ENCODE results near the gene WDR7. TPM values are rescaled to one million over a fixed set of nuclear protein-coding genes. Genes with fewer than 3 reads are reported as not detected.

The WDR7 gene
- total and polyA plus RNA-seq, 7 donors, result 3.7 to 45.3 (median 28.5) TPM

DNA sequence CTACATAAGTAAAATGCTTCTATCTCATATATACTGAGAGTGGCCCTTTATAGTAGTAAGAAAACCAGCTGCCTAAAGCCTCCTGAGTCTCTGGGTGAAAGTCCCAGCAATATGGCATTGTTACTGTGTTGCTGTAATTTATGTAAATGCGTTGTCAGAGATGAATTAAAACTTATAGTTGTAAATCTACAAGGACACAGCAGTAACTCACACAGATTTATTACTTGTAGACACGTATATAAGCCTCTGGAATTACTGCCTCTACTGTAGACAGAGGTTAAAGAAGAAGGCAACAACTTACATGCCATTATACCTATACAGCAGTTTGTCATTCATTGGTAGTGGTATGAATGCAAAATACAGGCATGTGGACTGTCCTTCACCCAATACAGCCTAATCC is 326.6 kb downstream of the WDR7 start:
- H3K36me3 ChIP-seq, result peaks cover 0 to 6% (median 0%) of the 10 kb centered on the region in 4 donors
- H3K27me3 ChIP-seq, result no peaks in the 10 kb centered on the region
- H3K4me1 ChIP-seq, result peaks cover 0 to under 1% (median 0%) of the 10 kb centered on the region in 4 donors
- no peak overlapping the region for H3K4me3 ChIP-seq
- 18 to 60% methylated on average over 2 of the region's 2 CpGs for WGBS, 2 donors
- no peak for DNase-seq
- intact Hi-C loops (cut with DNase I), result no loop called here
- TF ChIP-seq, protein P1, sequence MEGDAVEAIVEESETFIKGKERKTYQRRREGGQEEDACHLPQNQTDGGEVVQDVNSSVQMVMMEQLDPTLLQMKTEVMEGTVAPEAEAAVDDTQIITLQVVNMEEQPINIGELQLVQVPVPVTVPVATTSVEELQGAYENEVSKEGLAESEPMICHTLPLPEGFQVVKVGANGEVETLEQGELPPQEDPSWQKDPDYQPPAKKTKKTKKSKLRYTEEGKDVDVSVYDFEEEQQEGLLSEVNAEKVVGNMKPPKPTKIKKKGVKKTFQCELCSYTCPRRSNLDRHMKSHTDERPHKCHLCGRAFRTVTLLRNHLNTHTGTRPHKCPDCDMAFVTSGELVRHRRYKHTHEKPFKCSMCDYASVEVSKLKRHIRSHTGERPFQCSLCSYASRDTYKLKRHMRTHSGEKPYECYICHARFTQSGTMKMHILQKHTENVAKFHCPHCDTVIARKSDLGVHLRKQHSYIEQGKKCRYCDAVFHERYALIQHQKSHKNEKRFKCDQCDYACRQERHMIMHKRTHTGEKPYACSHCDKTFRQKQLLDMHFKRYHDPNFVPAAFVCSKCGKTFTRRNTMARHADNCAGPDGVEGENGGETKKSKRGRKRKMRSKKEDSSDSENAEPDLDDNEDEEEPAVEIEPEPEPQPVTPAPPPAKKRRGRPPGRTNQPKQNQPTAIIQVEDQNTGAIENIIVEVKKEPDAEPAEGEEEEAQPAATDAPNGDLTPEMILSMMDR (IDR thresholded peaks at IDR 0.05), result no peak
- TF ChIP-seq POLR2A (IDR thresholded peaks at IDR 0.05) (no peak), POLR2AphosphoS5 (IDR thresholded peaks at IDR 0.05) (no peak), EP300 (IDR thresholded peaks at IDR 0.05) (no peak)
- H3K9me3 ChIP-seq, result no peaks in the 10 kb centered on the region
- no peak overlapping the region for H3K27ac ChIP-seq

DNA sequence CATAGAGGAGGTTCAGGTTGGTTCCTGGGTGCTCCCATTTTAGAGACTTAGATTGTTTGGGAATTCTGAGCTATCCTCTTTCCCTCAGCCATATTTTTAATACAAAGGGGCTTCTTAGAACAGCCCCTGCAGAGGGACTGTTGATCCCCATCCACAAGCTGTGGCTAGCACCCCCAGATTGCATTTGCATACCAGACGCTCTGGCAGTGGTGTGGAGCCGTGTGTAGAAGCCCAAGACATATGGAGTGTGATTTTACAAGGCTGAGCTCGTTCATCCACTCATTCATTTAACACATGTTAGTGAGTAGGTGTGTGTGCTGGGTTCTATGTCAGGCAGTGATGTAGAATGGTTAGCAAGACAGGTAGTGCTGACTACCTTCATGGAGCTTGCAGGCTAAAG is 329.0 kb downstream of the WDR7 start:
- TF ChIP-seq POLR2AphosphoS5 (IDR thresholded peaks at IDR 0.05) (no peak), POLR2A (IDR thresholded peaks at IDR 0.05) (no peak), EP300 (IDR thresholded peaks at IDR 0.05) (no peak)
- TF ChIP-seq, protein P1 (IDR thresholded peaks at IDR 0.05), result no peak
- no peak for DNase-seq
- 96 to 97% methylated on average over 3 of the region's 3 CpGs for WGBS, 2 donors
- H3K27ac ChIP-seq, result no peak overlapping the region
- no peaks in the 10 kb centered on the region for H3K27me3 ChIP-seq
- intact Hi-C loops (cut with DNase I), result no loop called here
- H3K36me3 ChIP-seq, result no peaks in the 10 kb centered on the region
- H3K4me1 ChIP-seq, result peaks cover 0 to 4% (median 0%) of the 10 kb centered on the region in 4 donors
- H3K9me3 ChIP-seq, result no peaks in the 10 kb centered on the region
- no peak overlapping the region for H3K4me3 ChIP-seq

DNA sequence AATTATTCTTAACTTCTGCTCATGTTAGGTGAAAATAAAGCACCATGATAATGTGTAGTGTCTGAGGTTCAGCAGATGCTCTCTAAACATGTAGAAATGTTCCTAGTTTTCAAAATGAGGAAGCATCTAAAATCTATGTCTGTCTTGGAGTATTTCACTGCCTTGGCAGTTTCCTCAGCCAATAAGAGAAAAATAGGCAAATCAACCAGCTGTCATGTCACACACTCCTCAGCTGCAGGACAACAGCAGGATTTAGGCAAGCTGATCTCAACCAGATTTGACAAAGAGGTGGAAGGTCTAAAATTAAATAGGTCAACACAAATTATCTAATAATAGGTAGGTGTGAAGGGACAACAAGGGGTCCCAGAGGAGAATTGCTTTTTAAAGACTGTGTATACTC is 331.6 kb downstream of the WDR7 start:
- H3K4me1 ChIP-seq, result peaks cover 0 to 4% (median 0%) of the 10 kb centered on the region in 4 donors
- TF ChIP-seq, protein P1 (IDR thresholded peaks at IDR 0.05), result no peak
- TF ChIP-seq POLR2A (IDR thresholded peaks at IDR 0.05), result no peak
- TF ChIP-seq EP300 (IDR thresholded peaks at IDR 0.05), result no peak
- no peak for TF ChIP-seq POLR2AphosphoS5 (IDR thresholded peaks at IDR 0.05)
- intact Hi-C loops (cut with DNase I), result no loop called here
- no peaks in the 10 kb centered on the region for H3K27me3 ChIP-seq
- H3K4me3 ChIP-seq, result no peak overlapping the region
- H3K9me3 ChIP-seq, result no peaks in the 10 kb centered on the region
- no peak overlapping the region for H3K27ac ChIP-seq
- no peaks in the 10 kb centered on the region for H3K36me3 ChIP-seq
- DNase-seq, result no peak

DNA sequence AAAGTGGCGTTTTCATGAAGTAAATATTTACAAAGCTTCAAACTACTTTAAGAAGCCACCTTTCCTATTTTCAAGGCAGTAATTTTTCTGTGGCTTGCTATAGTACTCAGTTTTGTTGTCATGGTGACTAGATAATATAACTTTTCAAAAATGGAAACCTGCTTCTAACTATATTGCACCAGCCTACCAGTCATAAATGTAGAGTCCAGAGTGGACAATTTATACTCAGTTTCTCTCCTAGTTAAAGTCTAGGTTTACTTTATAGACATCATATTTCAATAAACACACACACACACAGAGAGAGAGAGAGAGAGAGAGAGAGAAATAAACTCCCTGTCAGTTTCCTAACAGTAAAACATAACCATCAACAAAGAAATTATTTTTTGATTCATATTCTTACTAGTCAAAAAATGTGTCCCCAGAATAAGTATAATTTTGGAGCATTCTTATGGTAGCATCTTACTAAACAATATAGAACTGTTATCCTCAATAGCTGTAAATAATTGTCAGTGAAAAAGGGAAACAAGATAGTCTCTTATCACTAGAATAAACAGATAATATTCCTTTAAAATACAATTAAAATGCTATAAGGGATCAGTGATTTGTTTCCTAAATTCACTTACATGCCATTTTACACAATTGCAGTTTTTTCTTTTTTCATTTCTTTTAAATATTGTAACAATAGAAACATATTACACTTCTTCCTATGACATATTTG is 332.3 kb downstream of the WDR7 start:
- TF ChIP-seq POLR2AphosphoS5 (IDR thresholded peaks at IDR 0.05) (no peak), EP300 (IDR thresholded peaks at IDR 0.05) (no peak), POLR2A (IDR thresholded peaks at IDR 0.05) (no peak)
- TF ChIP-seq, protein P1 (IDR thresholded peaks at IDR 0.05), result no peak
- Histone ChIP-seq H3K27me3 (no peaks in the 10 kb centered on the region), H3K36me3 (no peaks in the 10 kb centered on the region), H3K27ac (no peak overlapping the region), H3K9me3 (no peaks in the 10 kb centered on the region), H3K4me3 (no peak overlapping the region), H3K4me1 (peaks cover 0 to 4% (median 0%) of the 10 kb centered on the region in 4 donors)
- 13 to 52% methylated on average over 1 of the region's 1 CpG for WGBS, 2 donors
- DNase-seq, result no peak
- intact Hi-C loops (cut with DNase I), result no loop called here

DNA sequence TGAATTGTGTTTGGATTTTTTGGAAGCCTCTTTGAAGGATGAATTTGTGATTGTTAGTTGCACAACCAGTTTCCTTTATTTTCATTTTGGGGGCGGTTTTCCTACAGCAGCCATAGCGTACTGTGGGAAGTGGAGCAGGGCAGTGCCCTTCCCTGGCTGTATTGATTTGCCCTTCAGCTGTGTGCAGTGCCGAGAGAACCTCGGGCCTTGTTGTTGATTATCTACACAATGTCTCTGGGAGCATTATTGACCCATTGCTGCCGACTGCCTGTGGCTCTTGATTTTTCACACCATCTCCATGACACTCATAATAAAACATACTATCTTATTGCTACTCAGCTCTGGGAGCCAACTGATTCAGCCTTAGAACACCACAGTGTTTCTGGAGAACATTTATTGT is 333.6 kb downstream of the WDR7 start:
- H3K4me1 ChIP-seq, result peaks cover 0 to 4% (median 0%) of the 10 kb centered on the region in 4 donors
- no peaks in the 10 kb centered on the region for H3K27me3 ChIP-seq
- H3K4me3 ChIP-seq, result no peak overlapping the region
- TF ChIP-seq, protein P1 (IDR thresholded peaks at IDR 0.05), result no peak
- TF ChIP-seq POLR2A (IDR thresholded peaks at IDR 0.05), result no peak
- TF ChIP-seq POLR2AphosphoS5 (IDR thresholded peaks at IDR 0.05), result no peak
- TF ChIP-seq EP300 (IDR thresholded peaks at IDR 0.05), result no peak
- no peak for DNase-seq
- WGBS, 2 donors, result 81 to 89% methylated on average over 5 of the region's 5 CpGs
- intact Hi-C loops (cut with DNase I), result no loop called here
- H3K36me3 ChIP-seq, result no peaks in the 10 kb centered on the region
- H3K27ac ChIP-seq, result no peak overlapping the region
- no peaks in the 10 kb centered on the region for H3K9me3 ChIP-seq
